VCaP (cell line): ENCODE data around the gene ADGRB3.

ENCODE experiments used
- H3K27ac ChIP-seq: fragments of 450-650 bp; 2 replicates; pipeline ENCODE4 v1.5.1; 2017
- CTCF ChIP-seq: fragments of 450-650 bp; conservative IDR thresholded peaks from 2 replicates; pipeline ENCODE4 v1.5.1; 2017; ENCODE audit warnings: mild to moderate bottlenecking, moderate library complexity

ADGRB3 gene

GRCh38 chr6:68680264-68680663, 45.2 kb downstream of the ADGRB3 start:
- H3K27ac ChIP-seq: no peak overlapping the region
- no peak for TF ChIP-seq CTCF

- no peak overlapping the region for H3K27ac ChIP-seq
- TF ChIP-seq CTCF: no peak
Observed at GRCh38 chr6:68689910-68690309, 54.8 kb downstream of the ADGRB3 start.

GRCh38 chr6:68691120-68691519, 56.0 kb downstream of the ADGRB3 start:
- no peak for TF ChIP-seq CTCF
- no peak overlapping the region for H3K27ac ChIP-seq

- no peak overlapping the region for H3K27ac ChIP-seq
- no peak for TF ChIP-seq CTCF
Observed at GRCh38 chr6:68693271-68693670, 58.2 kb downstream of the ADGRB3 start.

DNA sequence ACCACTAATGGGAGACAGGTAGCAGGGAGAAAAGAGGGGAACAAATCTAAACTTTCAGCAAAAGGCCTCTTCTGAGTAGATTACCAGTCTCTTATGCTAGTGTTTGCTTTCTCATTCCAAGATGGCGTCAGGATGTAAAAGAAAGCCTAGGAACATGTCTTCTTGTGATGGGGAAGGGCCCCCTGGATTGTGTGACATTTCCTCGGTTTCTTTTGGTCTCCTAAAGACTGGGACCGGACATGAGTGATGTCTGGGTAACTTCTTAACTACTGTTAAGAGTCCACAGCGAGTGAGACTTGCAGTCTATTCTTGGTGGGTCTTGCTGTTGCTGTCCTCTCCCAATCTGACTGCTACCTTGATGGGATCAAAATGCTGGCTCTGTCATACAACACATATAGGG, 60.3 kb downstream of the ADGRB3 start:
- H3K27ac ChIP-seq: no peak overlapping the region
- TF ChIP-seq CTCF: no peak

DNA sequence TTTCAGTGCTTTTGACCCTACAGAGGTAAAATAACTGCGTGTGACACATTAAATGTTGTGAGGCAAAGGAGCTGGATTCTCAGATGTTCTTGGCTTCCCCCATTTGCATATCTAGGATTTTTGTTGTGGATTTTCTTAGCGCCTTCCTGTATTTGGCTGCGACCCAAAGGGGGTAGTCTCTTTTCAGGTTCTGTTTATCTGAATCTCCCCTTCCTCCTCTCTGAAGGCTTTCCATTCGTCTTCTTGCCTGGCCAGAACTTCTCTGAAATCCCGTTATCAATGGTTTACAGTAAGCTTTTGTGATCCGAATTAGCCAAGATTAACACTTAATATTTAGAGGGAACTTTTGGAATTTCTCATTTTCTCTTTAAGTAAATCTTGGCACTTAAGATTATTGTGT, 60.8 kb downstream of the ADGRB3 start:
- TF ChIP-seq CTCF: no peak

GRCh38 chr6:68697394-68697793, 62.3 kb downstream of the ADGRB3 start:
- no peak for TF ChIP-seq CTCF
- H3K27ac ChIP-seq: no peak overlapping the region

More for the DNA sequence above, 60.8 kb downstream of the ADGRB3 start:
- H3K27ac ChIP-seq: no peak overlapping the region

DNA sequence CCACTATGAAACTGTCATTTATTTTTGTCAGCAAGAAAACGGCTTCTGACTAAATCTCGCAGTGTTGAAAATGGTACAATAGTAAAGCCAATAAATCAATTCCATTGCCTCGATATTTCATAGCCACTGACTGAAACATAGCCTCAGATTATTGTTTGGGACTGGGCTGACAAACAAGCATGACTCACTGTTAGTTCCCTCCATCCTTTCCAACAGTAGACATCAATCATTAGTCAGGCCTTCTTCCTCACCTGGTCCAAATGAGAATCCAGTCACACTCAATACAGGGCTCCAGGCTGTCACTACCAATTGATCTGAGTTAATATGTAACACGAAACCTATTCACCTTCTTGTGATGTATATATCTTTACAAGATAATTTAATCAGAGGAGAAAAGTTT, 66.1 kb downstream of the ADGRB3 start:
- H3K27ac ChIP-seq: no peak overlapping the region
- TF ChIP-seq CTCF: no peak
